Neural cell (in vitro differentiated cells): Measurements from ENCODE around the gene HNRNPF. TPM values are rescaled to one million over a fixed set of nuclear protein-coding genes. Genes with fewer than 3 reads are reported as not detected.

Experiments
- H2AFZ ChIP-seq: fragments of 200-600, 300-800 bp; sonication (generic), shearing (Covaris generic); 2 replicates; pipeline ENCODE4 v1.6.0; 2014; ENCODE audit warnings: low read depth, mild to moderate bottlenecking, antibody characterized with exemption, low read length, moderate library complexity
- H3F3A ChIP-seq: fragments of 200-600 bp; shearing (Covaris generic); 2 replicates; pipeline ENCODE4 v1.6.1; 2016; ENCODE audit warnings: mild to moderate bottlenecking, moderate library complexity, mixed read lengths, antibody characterized with exemption, low read length; ENCODE audit not compliant: insufficient read depth, poor library complexity, severe bottlenecking
- H3K27ac ChIP-seq: fragments of 200-600, 300-800 bp; sonication (generic), shearing (Covaris generic); 2 replicates; pipeline ENCODE4 v1.5.1; 2014; ENCODE audit warnings: mild to moderate bottlenecking, low read length, moderate library complexity
- H3K27me3 ChIP-seq: fragments of 300-800, 200-600 bp; sonication (generic), shearing (Covaris generic); 2 replicates; pipeline ENCODE4 v1.6.0; 2014; ENCODE audit warnings: mild to moderate bottlenecking, low read depth, low read length, moderate library complexity; ENCODE audit not compliant: insufficient read depth
- H3K36me3 ChIP-seq: fragments of 300-800, 200-600 bp; sonication (generic), shearing (Covaris generic); 2 replicates; pipeline ENCODE4 v1.5.1; 2014; ENCODE audit warnings: mild to moderate bottlenecking, antibody characterized with exemption, low read length, moderate library complexity; ENCODE audit not compliant: insufficient read depth
- H3K4me2 ChIP-seq: fragments of 300-800, 200-600 bp; sonication (generic), shearing (Covaris generic); 2 replicates; pipeline ENCODE4 v1.6.0; 2014; ENCODE audit warnings: mild to moderate bottlenecking, low read length
- H3K4me3 ChIP-seq: fragments of 300-800, 200-600 bp; sonication (generic), shearing (Covaris generic); 2 replicates; pipeline ENCODE4 v1.5.1; 2014; ENCODE audit warnings: mild to moderate bottlenecking, low read length, moderate library complexity
- H3K79me2 ChIP-seq: fragments of 200-600 bp; shearing (Covaris generic); replicated peaks from 2 replicates; pipeline ENCODE4 v1.6.0; 2014; ENCODE audit warnings: mild to moderate bottlenecking, low read length, moderate library complexity; ENCODE audit not compliant: insufficient read depth
- H3K9ac ChIP-seq: fragments of 300-800, 200-600 bp; sonication (generic), shearing (Covaris generic); 2 replicates; pipeline ENCODE4 v1.6.1; 2016; ENCODE audit warnings: mild to moderate bottlenecking, low read length, mixed read lengths
- H3K9me2 ChIP-seq: fragments of 200-600 bp; shearing (Covaris generic); 2 replicates; pipeline ENCODE4 v1.6.1; 2016; ENCODE audit warnings: mild to moderate bottlenecking, low read length, mixed read lengths; ENCODE audit not compliant: insufficient read depth
- H3K9me3 ChIP-seq: fragments of 200-600, 300-800 bp; sonication (generic), shearing (Covaris generic); 2 replicates; pipeline ENCODE4 v1.6.1; 2016; ENCODE audit warnings: mild to moderate bottlenecking, mixed run types, low read length, moderate library complexity, mixed read lengths
- H4K20me1 ChIP-seq: fragments of 200-600 bp; shearing (Covaris generic); 2 replicates; pipeline ENCODE4 v1.6.1; 2016; ENCODE audit warnings: mild to moderate bottlenecking, mixed run types; ENCODE audit not compliant: insufficient read depth
- EP300 ChIP-seq: fragments of 450-650 bp; conservative IDR thresholded peaks from 2 replicates; pipeline ENCODE4 v1.6.1; 2014; ENCODE audit warnings: antibody characterized with exemption, mild to moderate bottlenecking, moderate library complexity; ENCODE audit not compliant: poor library complexity, severe bottlenecking
- EZH2 ChIP-seq: fragments of 200-600, 300-800 bp; shearing (Covaris generic), sonication (generic); IDR thresholded peaks from 2 replicates; pipeline ENCODE4 v1.6.1; 2014; ENCODE audit warnings: antibody characterized with exemption, low read length, borderline replicate concordance, mild to moderate bottlenecking; ENCODE audit not compliant: insufficient read depth, poor library complexity, severe bottlenecking
- MXI1 ChIP-seq: fragments of 450-650 bp; conservative IDR thresholded peaks from 2 replicates; pipeline ENCODE4 v1.6.1; 2014; ENCODE audit warnings: antibody characterized with exemption, mild to moderate bottlenecking; ENCODE audit not compliant: poor library complexity, severe bottlenecking
- POLR2AphosphoS5 ChIP-seq: IDR thresholded peaks from 2 replicates; pipeline ENCODE4 v1.6.1; 2012
- RAD21 ChIP-seq: fragments of 450-650 bp; conservative IDR thresholded peaks from 2 replicates; pipeline ENCODE4 v1.6.1; 2014; ENCODE audit warnings: antibody characterized with exemption, mild to moderate bottlenecking, moderate library complexity
- SMC3 ChIP-seq: fragments of 450-650 bp; conservative IDR thresholded peaks from 2 replicates; pipeline ENCODE4 v1.6.1; 2014; ENCODE audit warnings: antibody characterized with exemption, mild to moderate bottlenecking, moderate library complexity; ENCODE audit not compliant: poor library complexity
- TAF1 ChIP-seq: IDR thresholded peaks from 2 replicates; pipeline ENCODE4 v1.6.1; 2012; ENCODE audit warnings: low read depth
- polyA plus RNA-seq: library from polyadenylated mRNA; depleted of rRNA; stranded (reverse); fragments of >200 nt; gene quantifications from 2 replicates; pipeline ENCODE4 v1.2.3, GENCODE V29; 2014
- TF ChIP-seq, protein P1 (sequence below): IDR thresholded peaks from 2 replicates; pipeline ENCODE4 v1.6.1; 2012; ENCODE audit warnings: borderline replicate concordance
- TF ChIP-seq, protein P2 (sequence below): fragments of 450-650 bp; IDR thresholded peaks from 2 replicates; pipeline ENCODE4 v1.5.1; 2014; ENCODE audit warnings: antibody characterized with exemption, mild to moderate bottlenecking, moderate library complexity; ENCODE audit not compliant: poor library complexity, severe bottlenecking

HNRNPF gene
- polyA plus RNA-seq, 1 donor from 2014 or later: 65.0 TPM

DNA sequence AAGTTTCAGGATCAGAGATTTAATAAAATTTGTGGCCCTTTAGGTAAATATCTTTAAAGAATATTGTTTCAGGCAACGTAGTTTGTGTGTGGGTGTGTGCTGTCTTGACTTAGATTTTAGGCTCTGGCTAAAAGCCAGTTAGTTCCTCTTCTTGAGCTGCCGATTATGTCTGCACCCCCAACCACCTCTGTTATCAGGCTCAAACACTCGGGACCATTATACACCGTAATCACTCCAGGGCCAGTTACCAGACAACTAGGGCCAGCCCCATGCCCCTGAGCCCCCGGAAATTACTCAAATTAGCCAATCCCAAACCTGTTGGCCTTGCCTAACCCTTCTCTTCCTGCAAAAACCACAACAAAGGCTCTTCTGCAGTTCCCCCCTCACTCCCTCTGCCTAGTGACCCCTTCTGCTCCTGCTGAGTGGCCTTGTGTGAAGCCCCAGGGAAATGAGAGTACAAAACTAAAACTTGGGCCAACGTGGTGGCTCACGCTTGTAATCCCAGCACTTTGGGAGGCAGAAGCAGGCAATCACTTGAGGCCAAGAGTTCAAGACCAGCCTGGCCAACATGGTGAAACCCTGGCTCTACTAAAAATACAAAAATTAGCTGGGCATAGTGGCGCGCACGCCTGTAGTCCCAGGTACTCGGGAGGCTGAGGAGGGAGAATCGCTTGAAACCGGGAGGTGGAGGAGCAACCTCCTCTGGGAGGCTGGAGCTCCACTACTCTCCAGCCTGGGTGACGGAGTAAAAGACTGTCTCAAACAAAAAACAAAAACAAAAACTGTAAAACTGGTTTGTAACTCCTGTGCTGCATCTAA lies 9.2 kb upstream of the HNRNPF start:
- Histone ChIP-seq H3K4me2 (no peak overlapping the region), H3K27ac (no peak overlapping the region), H3K9me2 (no peaks in the 10 kb centered on the region), H3K79me2 (no peaks in the 10 kb centered on the region), H3K9ac (no peak overlapping the region), H3K9me3 (peaks cover 9% of the 10 kb centered on the region), H3F3A (no peaks in the 10 kb centered on the region), H3K36me3 (no peaks in the 10 kb centered on the region), H4K20me1 (no peaks in the 10 kb centered on the region), H2AFZ (no peak overlapping the region), H3K27me3 (no peaks in the 10 kb centered on the region), H3K4me3 (no peak overlapping the region)
- TF ChIP-seq SMC3 (no peak), EP300 (no peak), EZH2 (no peak), TAF1 (no peak), POLR2AphosphoS5 (no peak), MXI1 (no peak), RAD21 (no peak)
- TF ChIP-seq, protein P1, sequence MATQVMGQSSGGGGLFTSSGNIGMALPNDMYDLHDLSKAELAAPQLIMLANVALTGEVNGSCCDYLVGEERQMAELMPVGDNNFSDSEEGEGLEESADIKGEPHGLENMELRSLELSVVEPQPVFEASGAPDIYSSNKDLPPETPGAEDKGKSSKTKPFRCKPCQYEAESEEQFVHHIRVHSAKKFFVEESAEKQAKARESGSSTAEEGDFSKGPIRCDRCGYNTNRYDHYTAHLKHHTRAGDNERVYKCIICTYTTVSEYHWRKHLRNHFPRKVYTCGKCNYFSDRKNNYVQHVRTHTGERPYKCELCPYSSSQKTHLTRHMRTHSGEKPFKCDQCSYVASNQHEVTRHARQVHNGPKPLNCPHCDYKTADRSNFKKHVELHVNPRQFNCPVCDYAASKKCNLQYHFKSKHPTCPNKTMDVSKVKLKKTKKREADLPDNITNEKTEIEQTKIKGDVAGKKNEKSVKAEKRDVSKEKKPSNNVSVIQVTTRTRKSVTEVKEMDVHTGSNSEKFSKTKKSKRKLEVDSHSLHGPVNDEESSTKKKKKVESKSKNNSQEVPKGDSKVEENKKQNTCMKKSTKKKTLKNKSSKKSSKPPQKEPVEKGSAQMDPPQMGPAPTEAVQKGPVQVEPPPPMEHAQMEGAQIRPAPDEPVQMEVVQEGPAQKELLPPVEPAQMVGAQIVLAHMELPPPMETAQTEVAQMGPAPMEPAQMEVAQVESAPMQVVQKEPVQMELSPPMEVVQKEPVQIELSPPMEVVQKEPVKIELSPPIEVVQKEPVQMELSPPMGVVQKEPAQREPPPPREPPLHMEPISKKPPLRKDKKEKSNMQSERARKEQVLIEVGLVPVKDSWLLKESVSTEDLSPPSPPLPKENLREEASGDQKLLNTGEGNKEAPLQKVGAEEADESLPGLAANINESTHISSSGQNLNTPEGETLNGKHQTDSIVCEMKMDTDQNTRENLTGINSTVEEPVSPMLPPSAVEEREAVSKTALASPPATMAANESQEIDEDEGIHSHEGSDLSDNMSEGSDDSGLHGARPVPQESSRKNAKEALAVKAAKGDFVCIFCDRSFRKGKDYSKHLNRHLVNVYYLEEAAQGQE: no peak
- TF ChIP-seq, protein P2, sequence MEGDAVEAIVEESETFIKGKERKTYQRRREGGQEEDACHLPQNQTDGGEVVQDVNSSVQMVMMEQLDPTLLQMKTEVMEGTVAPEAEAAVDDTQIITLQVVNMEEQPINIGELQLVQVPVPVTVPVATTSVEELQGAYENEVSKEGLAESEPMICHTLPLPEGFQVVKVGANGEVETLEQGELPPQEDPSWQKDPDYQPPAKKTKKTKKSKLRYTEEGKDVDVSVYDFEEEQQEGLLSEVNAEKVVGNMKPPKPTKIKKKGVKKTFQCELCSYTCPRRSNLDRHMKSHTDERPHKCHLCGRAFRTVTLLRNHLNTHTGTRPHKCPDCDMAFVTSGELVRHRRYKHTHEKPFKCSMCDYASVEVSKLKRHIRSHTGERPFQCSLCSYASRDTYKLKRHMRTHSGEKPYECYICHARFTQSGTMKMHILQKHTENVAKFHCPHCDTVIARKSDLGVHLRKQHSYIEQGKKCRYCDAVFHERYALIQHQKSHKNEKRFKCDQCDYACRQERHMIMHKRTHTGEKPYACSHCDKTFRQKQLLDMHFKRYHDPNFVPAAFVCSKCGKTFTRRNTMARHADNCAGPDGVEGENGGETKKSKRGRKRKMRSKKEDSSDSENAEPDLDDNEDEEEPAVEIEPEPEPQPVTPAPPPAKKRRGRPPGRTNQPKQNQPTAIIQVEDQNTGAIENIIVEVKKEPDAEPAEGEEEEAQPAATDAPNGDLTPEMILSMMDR: no peak

DNA sequence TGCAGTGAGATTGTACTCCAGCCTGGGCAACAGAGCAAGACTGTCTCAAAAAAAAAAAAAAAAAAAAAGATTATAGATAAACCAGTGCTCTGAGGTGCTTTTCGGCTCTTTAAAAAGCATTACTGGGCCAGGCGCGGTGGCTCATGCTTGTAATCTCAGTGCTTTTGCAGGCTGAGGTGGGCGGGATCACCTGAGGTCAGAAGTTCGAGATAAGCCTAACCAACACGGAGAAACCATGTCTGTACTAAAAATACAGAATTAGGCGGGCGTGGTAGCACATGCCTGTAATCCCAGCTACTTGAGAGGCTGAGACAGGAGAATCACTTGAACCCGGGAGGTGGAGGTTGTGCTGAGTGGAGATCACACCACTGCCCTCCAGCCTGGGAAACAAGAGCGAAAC lies 6.6 kb upstream of the HNRNPF start:
- no peaks in the 10 kb centered on the region for H3F3A ChIP-seq
- TF ChIP-seq TAF1 (no peak), POLR2AphosphoS5 (no peak), EP300 (no peak), RAD21 (no peak), SMC3 (no peak), EZH2 (no peak), MXI1 (no peak)
- TF ChIP-seq, protein P2: no peak
- TF ChIP-seq, protein P1: no peak
- no peaks in the 10 kb centered on the region for H3K36me3 ChIP-seq
- no peak overlapping the region for H3K4me2 ChIP-seq
- no peak overlapping the region for H3K4me3 ChIP-seq
- H3K27me3 ChIP-seq: no peaks in the 10 kb centered on the region
- H3K79me2 ChIP-seq: no peaks in the 10 kb centered on the region
- no peaks in the 10 kb centered on the region for H3K9me2 ChIP-seq
- H3K27ac ChIP-seq: no peak overlapping the region
- no peaks in the 10 kb centered on the region for H4K20me1 ChIP-seq
- no peak overlapping the region for H3K9ac ChIP-seq
- H2AFZ ChIP-seq: no peak overlapping the region
- H3K9me3 ChIP-seq: peaks cover 4% of the 10 kb centered on the region
